SK-N-SH (cell line): Measurements from ENCODE around the gene TIMM10B. TPM values are rescaled to one million over a fixed set of nuclear protein-coding genes. Genes with fewer than 3 reads are reported as not detected.

Experiments
- CTCF ChIA-PET: fragments of 300-600, 350-600 bp; formaldehyde crosslinking; extraction: SDS; loops from one replicate; lab custom pipeline; 2021; lab: Yijun Ruan, JAX
- POLR2A ChIA-PET: fragments of 350-600 bp; sonication (Branson Sonifier 250); formaldehyde crosslinking; extraction: SDS; loops from one replicate; lab custom pipeline; 2020; ENCODE audit warnings: antibody characterized with exemption, inconsistent platforms; lab: Yijun Ruan, JAX
- DNase-seq: peaks from one replicate; pipeline ENCODE4 v3.0.0; 2012
- H2AFZ ChIP-seq: fragments of 200-600 bp; sonication (generic); 2 replicates; pipeline ENCODE4 v1.8.1; 2016; ENCODE audit warnings: antibody characterized with exemption, mild to moderate bottlenecking, low read depth
- H3F3A ChIP-seq: fragments of 200-600 bp; sonication (generic); replicated peaks from 2 replicates; pipeline ENCODE3; 2016; ENCODE audit warnings: antibody characterized with exemption, mild to moderate bottlenecking; ENCODE audit not compliant: insufficient read depth
- H3K27ac ChIP-seq, 2 experiments: fragments of 200-500 bp in 1 of 2; fragments of 200-600 bp in 1 of 2; sonication (Bioruptor generic) in 1 of 2; sonication (generic), shearing (Covaris generic) in 1 of 2; 2 replicates each; pipeline versions ENCODE4 v1.5.1 to v1.6.1; 2014 to 2016; ENCODE audit warnings: low read depth in 2 of 2, inconsistent platforms in 1 of 2, low read length in 1 of 2, mild to moderate bottlenecking in 1 of 2, mixed read lengths in 1 of 2
- H3K27me3 ChIP-seq: fragments of 200-600 bp; sonication (generic), shearing (Covaris generic); 2 replicates; pipeline ENCODE4 v1.6.1; 2016; ENCODE audit warnings: mixed run types; ENCODE audit not compliant: insufficient read depth
- H3K36me3 ChIP-seq, 2 experiments: fragments of 200-500 bp in 1 of 2; fragments of 200-600 bp in 1 of 2; sonication (Bioruptor generic) in 1 of 2; sonication (generic) in 1 of 2; replicated peaks in 1 of 2; 2 replicates each; pipeline versions ENCODE3 to v1.5.1; 2014 to 2016; ENCODE audit warnings: low read length in 1 of 2, mild to moderate bottlenecking in 1 of 2; ENCODE audit not compliant: insufficient read depth in 2 of 2, control insufficient read depth in 1 of 2
- H3K4me1 ChIP-seq, 2 experiments: fragments of 200-500 bp in 1 of 2; fragments of 200-600 bp in 1 of 2; sonication (Bioruptor generic) in 1 of 2; sonication (generic), shearing (Covaris generic) in 1 of 2; 2 replicates each; pipeline versions ENCODE4 v1.5.1 to v1.6.1; 2014 to 2016; ENCODE audit warnings: low read depth in 1 of 2, low read length in 1 of 2, mixed run types in 1 of 2; ENCODE audit not compliant: insufficient read depth in 2 of 2, control insufficient read depth in 1 of 2
- H3K4me2 ChIP-seq: fragments of 200-600 bp; sonication (generic), shearing (Covaris generic); 2 replicates; pipeline ENCODE4 v1.6.1; 2017; ENCODE audit warnings: mixed run types
- H3K4me3 ChIP-seq, 2 experiments: fragments of 200-500 bp in 1 of 2; fragments of 200-600 bp in 1 of 2; sonication (Bioruptor generic) in 1 of 2; sonication (generic), shearing (Covaris generic) in 1 of 2; 2 replicates each; pipeline versions ENCODE4 v1.5.1 to v1.8.1; 2014 to 2016; ENCODE audit warnings: low read depth in 2 of 2, inconsistent platforms in 1 of 2, low read length in 1 of 2, mild to moderate bottlenecking in 1 of 2, mixed read lengths in 1 of 2, moderate library complexity in 1 of 2
- H3K79me2 ChIP-seq: fragments of 200-600 bp; sonication (generic); 2 replicates; pipeline ENCODE4 v1.8.1; 2017; ENCODE audit warnings: mild to moderate bottlenecking; ENCODE audit not compliant: insufficient read depth
- H3K9ac ChIP-seq: fragments of 200-600 bp; sonication (generic); 2 replicates; pipeline ENCODE4 v1.6.1; 2017; ENCODE audit warnings: mixed run types
- H3K9me2 ChIP-seq: fragments of 200-600 bp; sonication (generic); 2 replicates; pipeline ENCODE4 v1.6.1; 2017; ENCODE audit warnings: mixed run types
- H3K9me3 ChIP-seq: fragments of 200-600 bp; sonication (generic); 2 replicates; pipeline ENCODE4 v1.6.1; 2017; ENCODE audit warnings: mixed run types, mild to moderate bottlenecking, moderate library complexity
- H4K20me1 ChIP-seq: fragments of 200-600 bp; sonication (generic); 2 replicates; pipeline ENCODE4 v1.6.1; 2017; ENCODE audit warnings: mild to moderate bottlenecking, mixed run types; ENCODE audit not compliant: insufficient read depth
- CTCF ChIP-seq: fragments of 200-600 bp; sonication (generic); IDR thresholded peaks from 2 replicates; pipeline ENCODE4 v1.6.1; 2017; ENCODE audit warnings: antibody characterized with exemption, mild to moderate bottlenecking, moderate library complexity
- ELF1 ChIP-seq: IDR thresholded peaks from 2 replicates; pipeline ENCODE4 v1.4.0; 2012
- EZH2phosphoT487 ChIP-seq: fragments of 200-600 bp; sonication (generic); IDR thresholded peaks from 2 replicates; pipeline ENCODE4 v1.6.1; 2017; ENCODE audit warnings: low read depth, mixed run types, mild to moderate bottlenecking, antibody characterized with exemption, moderate library complexity, borderline replicate concordance
- FOXM1 ChIP-seq: IDR thresholded peaks from 2 replicates; pipeline ENCODE4 v1.4.0; 2012; ENCODE audit warnings: low read depth, mild to moderate bottlenecking
- IRF3 ChIP-seq: fragments of 150-350 bp; IDR thresholded peaks from 2 replicates; pipeline ENCODE4 v1.6.1; 2016; ENCODE audit warnings: mild to moderate bottlenecking, low read depth, low read length
- MXI1 ChIP-seq: IDR thresholded peaks from 2 replicates; pipeline ENCODE4 v1.6.1; 2012; ENCODE audit warnings: mild to moderate bottlenecking, low read depth, low read length, improper control_type of control experiment
- PBX3 ChIP-seq: IDR thresholded peaks from 2 replicates; pipeline ENCODE4; 2012
- POLR2AphosphoS5 ChIP-seq: IDR thresholded peaks from 2 replicates; pipeline ENCODE4 v1.6.1; 2012; ENCODE audit warnings: low read depth, low read length
- RCOR1 ChIP-seq: fragments of 150-350 bp; IDR thresholded peaks from 2 replicates; pipeline ENCODE4 v1.6.1; 2017; ENCODE audit warnings: antibody characterized with exemption, low read length
- RFX5 ChIP-seq: IDR thresholded peaks from 2 replicates; pipeline ENCODE4 v1.6.1; 2012; ENCODE audit warnings: mild to moderate bottlenecking, improper control_type of control experiment, low read length
- RXRA ChIP-seq: IDR thresholded peaks from 2 replicates; pipeline ENCODE4 v1.4.0; 2012; ENCODE audit warnings: low read depth, mild to moderate bottlenecking, borderline replicate concordance
- SMC3 ChIP-seq: IDR thresholded peaks from 2 replicates; pipeline ENCODE4 v1.6.1; 2012; ENCODE audit warnings: low read depth, low read length, improper control_type of control experiment
- YY1 ChIP-seq: IDR thresholded peaks from 2 replicates; pipeline ENCODE4 v1.4.0; 2012; ENCODE audit warnings: low read depth, mild to moderate bottlenecking
- ZBTB33 ChIP-seq: IDR thresholded peaks from 2 replicates; pipeline ENCODE4 v1.4.0; 2012; ENCODE audit warnings: low read depth, borderline replicate concordance
- WGBS: methylation state at CpG from one replicate; pipeline ENCODE4 v1.1.6; 2017; ENCODE audit warnings: low lambda C conversion rate; 5-methylcytosine and 5-hydroxymethylcytosine counted together
- polyA plus RNA-seq, 3 experiments: library from polyadenylated mRNA; depleted of rRNA; stranded (reverse); fragments of >200 nt; gene quantifications; 2 replicates each; pipeline ENCODE4 v1.2.3, GENCODE V29; 2012

TIMM10B gene
- polyA plus RNA-seq, 1 of the 3 experiments (the other 2 are of a cell fraction) = 26.2 TPM

GRCh38 chr11:6486938-6487337 is 5.6 kb downstream of the TIMM10B start:
- no peak overlapping the region for H2AFZ ChIP-seq
- H3K79me2 ChIP-seq = peaks cover 55% of the 10 kb centered on the region
- H3K4me2 ChIP-seq = no peak overlapping the region
- H3K9ac ChIP-seq = no peak overlapping the region
- POLR2A ChIA-PET = no interaction called here
- WGBS = 100% methylated on average over 1 of the region's 1 CpG
- H3K27ac ChIP-seq = no peak overlapping the region
- CTCF ChIA-PET = interaction anchor here (0.7 to 1.9 kb wide), 4 partner anchors 20 to 123 kb away, joined by 3 to 8 read pairs (median 4); no protein-coding TSS in a partner anchor
- no peak overlapping the region for H3K4me3 ChIP-seq
- DNase-seq = no peak
- peaks cover 7 to 8% of the 10 kb centered on the region in 2 experiments for H3K4me1 ChIP-seq
- H3K9me2 ChIP-seq = no peaks in the 10 kb centered on the region
- TF ChIP-seq SMC3 = no peak
- no peak for TF ChIP-seq PBX3
- TF ChIP-seq RCOR1 = no peak
- TF ChIP-seq CTCF = no peak
- TF ChIP-seq RXRA = no peak
- no peak for TF ChIP-seq ELF1
- TF ChIP-seq IRF3 = no peak
- TF ChIP-seq RFX5 = no peak
- no peak for TF ChIP-seq EZH2phosphoT487
- no peak for TF ChIP-seq YY1
- no peak for TF ChIP-seq ZBTB33
- TF ChIP-seq POLR2AphosphoS5 = no peak
- no peak for TF ChIP-seq MXI1
- no peak for TF ChIP-seq FOXM1
- H3K27me3 ChIP-seq = no peaks in the 10 kb centered on the region
- peaks cover 44 to 59% of the 10 kb centered on the region in 2 experiments for H3K36me3 ChIP-seq
- peaks cover 6% of the 10 kb centered on the region; the same call in 1 of the 2 replicates for H4K20me1 ChIP-seq
- peaks cover 7% of the 10 kb centered on the region for H3F3A ChIP-seq
- no peaks in the 10 kb centered on the region for H3K9me3 ChIP-seq
